Naive thymus-derived CD4-positive, alpha-beta T cell (primary cell): Measurements from ENCODE around the gene IL1RAPL2. TPM values are rescaled to one million over a fixed set of nuclear protein-coding genes. Genes with fewer than 3 reads are reported as not detected.

Source experiments
- ATAC-seq: fragments of 150-1000 bp; cut with Tn5 transposase; 2 replicates; pipeline ENCODE4 v1.10.0; 2021; ENCODE audit warnings: mild to moderate bottlenecking, moderate library complexity
- CTCF ChIA-PET: fragments of 350-600 bp; sonication (Branson Sonifier 250); formaldehyde crosslinking; loops from one replicate; lab custom pipeline; 2021; ENCODE audit warnings: antibody characterized with exemption; lab: Charles Lee
- POLR2A ChIA-PET: fragments of 350-600 bp; sonication (Branson Sonifier 250); formaldehyde crosslinking; loops from one replicate; lab custom pipeline; 2021; ENCODE audit warnings: antibody characterized with exemption, inconsistent platforms; lab: Charles Lee
- DNase-seq, 9 donors: peaks; one replicate each; pipeline versions ENCODE4 v3.0.0 to v3.0.0-alpha.2; 2020 to 2022; ENCODE audit warnings: mixed read lengths in 1 of 9
- H3K27ac ChIP-seq: one replicate; pipeline ENCODE4 v1.7.0; 2013; ENCODE audit warnings: mild to moderate bottlenecking, low read depth, low read length, moderate library complexity
- H3K27me3 ChIP-seq, 2 donors: one replicate each; pipeline ENCODE4 v1.7.0; 2013; ENCODE audit warnings: low read length in 2 of 2, mild to moderate bottlenecking in 2 of 2, moderate library complexity in 2 of 2; ENCODE audit not compliant: control insufficient read depth in 2 of 2, insufficient read depth in 2 of 2
- H3K36me3 ChIP-seq, 3 experiments: 1 replicate in 2 of 3; 2 replicates in 1 of 3; pipeline ENCODE4 v1.7.0; 2013; ENCODE audit warnings: low read length in 3 of 3, mild to moderate bottlenecking in 3 of 3, moderate library complexity in 1 of 3; ENCODE audit not compliant: insufficient read depth in 3 of 3, control insufficient read depth in 2 of 3
- H3K4me1 ChIP-seq, 2 donors: one replicate each; pipeline ENCODE4 v1.7.0; 2013; ENCODE audit warnings: low read length in 2 of 2, mild to moderate bottlenecking in 2 of 2, moderate library complexity in 1 of 2; ENCODE audit not compliant: control insufficient read depth in 2 of 2, insufficient read depth in 2 of 2
- H3K4me3 ChIP-seq: 2 replicates; pipeline ENCODE4 v1.7.0; 2013; ENCODE audit warnings: mild to moderate bottlenecking, low read length
- H3K9me3 ChIP-seq, 3 experiments: 1 replicate in 2 of 3; 2 replicates in 1 of 3; pipeline ENCODE4 v1.7.0; 2013; ENCODE audit warnings: low read length in 3 of 3; ENCODE audit not compliant: control insufficient read depth in 2 of 3
- H3K27ac Mint-ChIP-seq, 9 donors: one replicate each; pipeline ENCODE4 v1.8.0; 2020 to 2022; ENCODE audit warnings: mixed read lengths in 9 of 9, mild to moderate bottlenecking in 8 of 9, moderate library complexity in 5 of 9, inconsistent platforms in 2 of 9
- H3K27me3 Mint-ChIP-seq, 5 donors: one replicate each; pipeline ENCODE4 v1.8.0; 2021 to 2022; ENCODE audit warnings: mixed read lengths in 5 of 5, mild to moderate bottlenecking in 1 of 5
- H3K36me3 Mint-ChIP-seq, 5 donors: one replicate each; pipeline ENCODE4 v1.8.0; 2020 to 2022; ENCODE audit warnings: mixed read lengths in 5 of 5, mild to moderate bottlenecking in 3 of 5, inconsistent platforms in 1 of 5
- H3K4me1 Mint-ChIP-seq, 7 donors: one replicate each; pipeline ENCODE4 v1.8.0; 2020 to 2022; ENCODE audit warnings: mixed read lengths in 7 of 7, mild to moderate bottlenecking in 3 of 7, inconsistent platforms in 1 of 7
- H3K4me3 Mint-ChIP-seq, 10 donors: one replicate each; pipeline ENCODE4 v1.8.0; 2020 to 2022; ENCODE audit warnings: mild to moderate bottlenecking in 10 of 10, mixed read lengths in 10 of 10, moderate library complexity in 6 of 10, inconsistent platforms in 2 of 10
- H3K9me3 Mint-ChIP-seq, 11 donors: one replicate each; pipeline ENCODE4 v1.8.0; 2020 to 2022; ENCODE audit warnings: mixed read lengths in 11 of 11, mild to moderate bottlenecking in 4 of 11, inconsistent platforms in 1 of 11, moderate library complexity in 1 of 11
- intact Hi-C, 2 donors: fragments of 100-400 bp; cut with micrococcal nuclease; formaldehyde crosslinking; loops; one replicate each; pipeline ENCODE4 v1.15.1; 2023
- polyA plus RNA-seq, 2 donors: library from polyadenylated mRNA; unstranded; fragments of 300-500 nt; fragmentation: Illumina TruSeq; gene quantifications; one replicate each; pipeline ENCODE4 v1.2.3, GENCODE V29; 2021
- total RNA-seq, 6 experiments: library from RNA in 5 of 6; stranded (reverse) in 5 of 6; gene quantifications; 1 replicate in 5 of 6; 2 replicates in 1 of 6; pipeline ENCODE4 v1.2.3 and lab custom pipeline; 2021 to 2026

The IL1RAPL2 gene
- total and polyA plus RNA-seq, 7 experiments from 2014 or later, result not detected

GRCh38 chrX:105618393-105619101 is 1052.5 kb downstream of the IL1RAPL2 start:
- ATAC-seq (no peak), DNase-seq (no peak)
- no peak overlapping the region for H3K27ac ChIP-seq
- ChIA-PET CTCF (no interaction called here), POLR2A (no interaction called here)
- no peaks in the 10 kb centered on the region for H3K4me1 ChIP-seq
- no peaks in the 10 kb centered on the region for H3K9me3 ChIP-seq
- intact Hi-C loops, result no loop called here
- no peak overlapping the region for H3K4me3 Mint-ChIP-seq
- no peaks in the 10 kb centered on the region for H3K36me3 ChIP-seq
- peaks cover 0 to 4% (median 0%) of the 10 kb centered on the region in 11 donors for H3K9me3 Mint-ChIP-seq
- no peak overlapping the region for H3K4me3 ChIP-seq
- H3K36me3 Mint-ChIP-seq, result no peaks in the 10 kb centered on the region
- H3K4me1 Mint-ChIP-seq, result no peaks in the 10 kb centered on the region
- H3K27ac Mint-ChIP-seq, result no peak overlapping the region
- no peaks in the 10 kb centered on the region for H3K27me3 ChIP-seq
- no peaks in the 10 kb centered on the region for H3K27me3 Mint-ChIP-seq

- H3K4me1 Mint-ChIP-seq, result no peaks in the 10 kb centered on the region
- POLR2A ChIA-PET, result no interaction called here
- no peaks in the 10 kb centered on the region for H3K27me3 ChIP-seq
- H3K9me3 Mint-ChIP-seq, result peaks cover 0 to 6% (median 3%) of the 10 kb centered on the region in 11 donors
- H3K4me1 ChIP-seq, result no peaks in the 10 kb centered on the region
- H3K36me3 ChIP-seq, result no peaks in the 10 kb centered on the region
- H3K4me3 ChIP-seq, result no peak overlapping the region
- H3K4me3 Mint-ChIP-seq, result no peak overlapping the region
- no peak overlapping the region for H3K27ac ChIP-seq
- DNase-seq, result no peak
- no peak overlapping the region for H3K27ac Mint-ChIP-seq
- intact Hi-C loops, result no loop called here
- ATAC-seq, result no peak
- no peaks in the 10 kb centered on the region for H3K9me3 ChIP-seq
- CTCF ChIA-PET, result no interaction called here
- H3K36me3 Mint-ChIP-seq, result no peaks in the 10 kb centered on the region
- H3K27me3 Mint-ChIP-seq, result no peaks in the 10 kb centered on the region
These were observed 1068.2 kb downstream of the IL1RAPL2 start for GRCh38 chrX:105634180-105634579.

GRCh38 chrX:105635794-105636193 is 1069.8 kb downstream of the IL1RAPL2 start:
- DNase-seq, result no peak
- ChIA-PET CTCF (no interaction called here), POLR2A (no interaction called here)
- ATAC-seq, result no peak
- H3K27me3 ChIP-seq, result no peaks in the 10 kb centered on the region
- H3K9me3 Mint-ChIP-seq, result peaks cover 0 to 6% (median 0%) of the 10 kb centered on the region in 11 donors
- no peak overlapping the region for H3K4me3 Mint-ChIP-seq
- no peaks in the 10 kb centered on the region for H3K4me1 Mint-ChIP-seq
- H3K27me3 Mint-ChIP-seq, result no peaks in the 10 kb centered on the region
- no peak overlapping the region for H3K27ac Mint-ChIP-seq
- no peak overlapping the region for H3K4me3 ChIP-seq
- H3K36me3 Mint-ChIP-seq, result no peaks in the 10 kb centered on the region
- no peaks in the 10 kb centered on the region for H3K9me3 ChIP-seq
- intact Hi-C loops, result no loop called here
- H3K27ac ChIP-seq, result no peak overlapping the region
- H3K4me1 ChIP-seq, result no peaks in the 10 kb centered on the region
- no peaks in the 10 kb centered on the region for H3K36me3 ChIP-seq

- DNase-seq (no peak), ATAC-seq (no peak)
- H3K4me3 ChIP-seq, result no peak overlapping the region
- H3K27ac Mint-ChIP-seq, result no peak overlapping the region
- H3K36me3 Mint-ChIP-seq, result no peaks in the 10 kb centered on the region
- no peak overlapping the region for H3K4me3 Mint-ChIP-seq
- H3K36me3 ChIP-seq, result no peaks in the 10 kb centered on the region
- no peaks in the 10 kb centered on the region for H3K4me1 Mint-ChIP-seq
- no peaks in the 10 kb centered on the region for H3K27me3 Mint-ChIP-seq
- CTCF ChIA-PET, result no interaction called here
- no peaks in the 10 kb centered on the region for H3K4me1 ChIP-seq
- no peaks in the 10 kb centered on the region for H3K27me3 ChIP-seq
- intact Hi-C loops, result no loop called here
- peaks cover 0 to 6% (median 0%) of the 10 kb centered on the region in 11 donors for H3K9me3 Mint-ChIP-seq
- no peaks in the 10 kb centered on the region for H3K9me3 ChIP-seq
- POLR2A ChIA-PET, result no interaction called here
- H3K27ac ChIP-seq, result no peak overlapping the region
These were observed 1070.7 kb downstream of the IL1RAPL2 start for GRCh38 chrX:105636667-105637066.

- Mint-ChIP-seq H3K4me3 (no peak overlapping the region), H3K27ac (no peak overlapping the region), H3K9me3 (peaks cover 0 to 4% (median 1%) of the 10 kb centered on the region in 11 donors), H3K36me3 (no peaks in the 10 kb centered on the region), H3K4me1 (no peaks in the 10 kb centered on the region), H3K27me3 (no peaks in the 10 kb centered on the region)
- CTCF ChIA-PET, result no interaction called here
- intact Hi-C loops, result no loop called here
- ATAC-seq, result no peak
- Histone ChIP-seq H3K27ac (no peak overlapping the region), H3K4me1 (no peaks in the 10 kb centered on the region), H3K27me3 (no peaks in the 10 kb centered on the region), H3K9me3 (no peaks in the 10 kb centered on the region), H3K4me3 (no peak overlapping the region), H3K36me3 (no peaks in the 10 kb centered on the region)
- DNase-seq, result no peak
- POLR2A ChIA-PET, result no interaction called here
These were observed 1079.8 kb downstream of the IL1RAPL2 start for GRCh38 chrX:105645667-105646357.

- Histone ChIP-seq H3K4me1 (no peaks in the 10 kb centered on the region), H3K27ac (no peak overlapping the region), H3K9me3 (no peaks in the 10 kb centered on the region), H3K4me3 (no peak overlapping the region), H3K36me3 (no peaks in the 10 kb centered on the region), H3K27me3 (no peaks in the 10 kb centered on the region)
- Mint-ChIP-seq H3K36me3 (no peaks in the 10 kb centered on the region), H3K27me3 (no peaks in the 10 kb centered on the region), H3K4me3 (no peak overlapping the region), H3K9me3 (peaks cover 0 to 4% (median 1%) of the 10 kb centered on the region in 11 donors), H3K27ac (no peak overlapping the region), H3K4me1 (no peaks in the 10 kb centered on the region)
- POLR2A ChIA-PET, result no interaction called here
- CTCF ChIA-PET, result no interaction called here
- DNase-seq, result no peak
- ATAC-seq, result no peak
- intact Hi-C loops, result no loop called here
These were observed 1080.8 kb downstream of the IL1RAPL2 start for GRCh38 chrX:105646592-105647372.
